ENCODE measurements around the gene DNAH8.

The DNAH8 gene

GRCh38 chr6:39078695-39079094, 363.6 kb downstream of the DNAH8 start:
- no peak for DNase-seq

DNA sequence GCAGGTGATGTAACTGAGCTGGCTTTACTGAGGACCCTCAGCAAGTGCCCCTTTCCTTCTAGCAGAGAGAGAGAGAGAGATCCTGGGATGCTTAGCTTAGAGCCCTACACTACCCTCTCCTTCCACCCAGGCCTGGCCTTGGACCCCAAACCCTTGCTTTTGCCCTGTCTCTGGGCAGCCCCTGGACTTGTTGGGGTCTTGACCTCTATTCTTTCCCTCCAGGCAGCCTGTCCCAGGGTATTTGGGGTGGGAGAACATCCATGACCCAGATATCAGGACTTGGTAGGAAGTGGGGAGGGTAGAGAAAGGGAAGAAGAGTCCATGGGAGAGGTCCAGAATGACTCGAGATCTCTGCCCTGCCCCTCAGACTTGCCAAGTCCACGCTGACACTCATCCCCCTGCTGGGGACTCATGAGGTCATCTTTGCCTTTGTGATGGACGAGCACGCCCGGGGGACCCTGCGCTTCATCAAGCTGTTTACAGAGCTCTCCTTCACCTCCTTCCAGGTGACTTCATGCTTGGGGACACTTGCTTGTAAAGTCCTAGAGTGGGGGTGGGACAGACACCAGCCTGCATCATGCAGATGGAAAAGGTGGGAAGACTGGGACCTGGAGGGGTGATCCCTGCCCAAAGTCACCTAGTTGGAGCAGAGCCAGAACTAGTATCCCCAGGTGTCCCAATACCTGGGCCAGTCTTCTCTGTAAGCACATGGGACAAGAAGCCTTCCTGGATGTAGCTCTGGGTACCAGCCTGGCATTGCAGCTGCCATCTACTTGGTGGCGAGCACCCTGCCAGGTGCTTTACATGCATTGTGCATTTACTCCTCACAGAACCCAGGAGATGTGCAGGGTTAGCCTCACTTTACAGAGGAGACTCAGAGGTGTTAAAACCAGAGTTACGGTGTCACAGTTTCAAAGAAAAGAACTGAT, 364.4 kb downstream of the DNAH8 start:
- no peak for DNase-seq
